Fibroblast of skin of abdomen (primary cell): ENCODE measurements around the gene INTS3.
"Not testable (repeated sequence)": the region's sequence is repeated elsewhere in the genome, so short reads cannot be mapped to it uniquely, and the experiment has no call there.

Source experiments
- DNase-seq: peaks from one replicate; pipeline ENCODE4 v3.0.0-alpha.2; 2013

Gene INTS3

GRCh38 chr1:153763365-153764225 lies 35.7 kb downstream of the INTS3 start:
- no peak for DNase-seq

GRCh38 chr1:153764310-153764709 lies 36.5 kb downstream of the INTS3 start:
- DNase-seq: no peak

GRCh38 chr1:153766663-153767062 lies 38.8 kb downstream of the INTS3 start:
- DNase-seq: not testable (repeated sequence)

GRCh38 chr1:153767519-153767918 lies 39.7 kb downstream of the INTS3 start:
- no peak for DNase-seq

GRCh38 chr1:153768316-153769181 lies 40.7 kb downstream of the INTS3 start:
- DNase-seq: no peak

GRCh38 chr1:153769221-153769620 lies 41.4 kb downstream of the INTS3 start:
- DNase-seq: no peak

- peak; percentile 14 for DNase-seq
Measured at GRCh38 chr1:153770797-153771196, 42.9 kb downstream of the INTS3 start.

- DNase-seq: no peak
Measured at GRCh38 chr1:153771261-153771660, 43.4 kb downstream of the INTS3 start.

- no peak for DNase-seq
Measured at GRCh38 chr1:153771841-153772593, 44.2 kb downstream of the INTS3 start.

- DNase-seq: no peak
Measured at GRCh38 chr1:153773096-153773921, 45.5 kb downstream of the INTS3 start.

- no peak for DNase-seq
Measured at GRCh38 chr1:153774026-153774595, 46.3 kb downstream of the INTS3 start.

GRCh38 chr1:153774780-153775457 lies 47.1 kb downstream of the INTS3 start, which contains the start of gene SLC27A3:
Gene SLC27A3, plus strand, starts transcription at chr1:153775407. Its CDS starts 91 bp downstream, at chr1:153775498.
- peak; percentile 55 for DNase-seq

GRCh38 chr1:153775458-153776327 lies 47.8 kb downstream of the INTS3 start:
- peak; percentile 35 for DNase-seq

- DNase-seq: no peak
Measured at GRCh38 chr1:153776352-153776751, 48.5 kb downstream of the INTS3 start.

- no peak for DNase-seq
Measured at GRCh38 chr1:153776845-153777370, 49.1 kb downstream of the INTS3 start.

GRCh38 chr1:153777648-153778047 lies 49.8 kb downstream of the INTS3 start:
- no peak for DNase-seq

GRCh38 chr1:153778051-153778823 lies 50.4 kb downstream of the INTS3 start:
- DNase-seq: no peak

GRCh38 chr1:153778824-153779519 lies 51.1 kb downstream of the INTS3 start:
- no peak for DNase-seq
